GM19351 (cell line): ENCODE results near the gene ATN1.

Experiments
- ATAC-seq: cut with Tn5 transposase; IDR thresholded peaks from one replicate; pipeline ENCODE4 v1.9.1; 2021; ENCODE audit warnings: mild to moderate bottlenecking, moderate library complexity; ENCODE audit not compliant: unreplicated experiment

The ATN1 gene

GRCh38 chr12:6956021-6956727 is 28.4 kb downstream of the ATN1 start:
- no peak for ATAC-seq

GRCh38 chr12:6957151-6957701 is 29.5 kb downstream of the ATN1 start:
- ATAC-seq: no peak

- no peak for ATAC-seq
Observed at GRCh38 chr12:6957741-6958608, 30.2 kb downstream of the ATN1 start.

GRCh38 chr12:6958609-6959057 is 30.9 kb downstream of the ATN1 start:
- no peak for ATAC-seq

GRCh38 chr12:6959058-6959804 is 31.5 kb downstream of the ATN1 start:
- ATAC-seq: peak; percentile 45

- ATAC-seq: no peak
Observed at GRCh38 chr12:6959805-6960592, 32.2 kb downstream of the ATN1 start.

- ATAC-seq: no peak
Observed at GRCh38 chr12:6960593-6961277, 33.0 kb downstream of the ATN1 start.

- no peak for ATAC-seq
Observed at GRCh38 chr12:6961278-6961694, 33.5 kb downstream of the ATN1 start.

- ATAC-seq: no peak
Observed at GRCh38 chr12:6961695-6962284, 34.0 kb downstream of the ATN1 start.

- ATAC-seq: no peak
Observed at GRCh38 chr12:6962285-6963015, 34.7 kb downstream of the ATN1 start.

GRCh38 chr12:6963016-6963731 is 35.4 kb downstream of the ATN1 start:
- no peak for ATAC-seq

- no peak for ATAC-seq
Observed at GRCh38 chr12:6963791-6964413, 36.1 kb downstream of the ATN1 start.

GRCh38 chr12:6964605-6965025 is 36.9 kb downstream of the ATN1 start:
- ATAC-seq: no peak

- ATAC-seq: peak; percentile 46
Observed at GRCh38 chr12:6965026-6965661, 37.4 kb downstream of the ATN1 start.

GRCh38 chr12:6965714-6966113 is 38.0 kb downstream of the ATN1 start:
- ATAC-seq: no peak

- no peak for ATAC-seq
Observed at GRCh38 chr12:6966351-6966750, 38.6 kb downstream of the ATN1 start.

- no peak for ATAC-seq
Observed at GRCh38 chr12:6967651-6968100, 39.9 kb downstream of the ATN1 start.
